Spleen (tissue), 11 donors: Measurements from ENCODE around the gene YIPF2. TPM values are rescaled to one million over a fixed set of nuclear protein-coding genes. Genes with fewer than 3 reads are reported as not detected.

ENCODE experiments used
- DNase-seq: peaks from one replicate; pipeline ENCODE4 v3.0.0-alpha.2; 2020
- H3K27ac ChIP-seq, 8 donors: fragments of 200-600 bp; sonication (generic) in 7 of 8; 1 replicate in 4 of 8; 2 replicates in 4 of 8; pipeline versions ENCODE4 v1.5.0 to v1.8.0; 2016 to 2021; ENCODE audit warnings: inconsistent platforms in 4 of 8, mild to moderate bottlenecking in 4 of 8, moderate library complexity in 1 of 8
- H3K27me3 ChIP-seq, 7 donors: fragments of 200-600 bp; sonication (generic) in 6 of 7; replicated peaks in 1 of 7; 1 replicate in 4 of 7; 2 replicates in 3 of 7; pipeline versions ENCODE4 v1.5.0 to v1.8.0; 2016 to 2021; ENCODE audit warnings: inconsistent platforms in 3 of 7, mild to moderate bottlenecking in 1 of 7
- H3K36me3 ChIP-seq, 6 donors: fragments of 200-600 bp; sonication (generic) in 5 of 6; 1 replicate in 4 of 6; 2 replicates in 2 of 6; pipeline versions ENCODE4 v1.5.0 to v1.8.0; 2016 to 2021; ENCODE audit warnings: inconsistent platforms in 2 of 6
- H3K4me1 ChIP-seq, 6 donors: fragments of 200-600 bp; sonication (generic) in 5 of 6; 1 replicate in 3 of 6; 2 replicates in 3 of 6; pipeline versions ENCODE4 v1.5.0 to v1.8.0; 2016 to 2021; ENCODE audit warnings: inconsistent platforms in 3 of 6
- H3K4me3 ChIP-seq, 8 donors: fragments of 200-600 bp; sonication (generic) in 7 of 8; 1 replicate in 4 of 8; 2 replicates in 4 of 8; pipeline versions ENCODE4 v1.5.0 to v1.8.0; 2016 to 2021; ENCODE audit warnings: inconsistent platforms in 4 of 8, mild to moderate bottlenecking in 4 of 8, moderate library complexity in 2 of 8
- H3K9me3 ChIP-seq, 8 donors: fragments of 200-600 bp; sonication (generic) in 7 of 8; 1 replicate in 4 of 8; 2 replicates in 4 of 8; pipeline versions ENCODE4 v1.5.0 to v1.8.0; 2016 to 2021; ENCODE audit warnings: inconsistent platforms in 4 of 8
- CTCF ChIP-seq, 11 experiments: fragments of 200-600 bp in 7 of 11; fragments of 450-650 bp in 4 of 11; sonication (generic) in 4 of 11; IDR thresholded peaks in 8 of 11; conservative IDR thresholded peaks in 3 of 11; 1 replicate in 7 of 11; 2 replicates in 4 of 11; pipeline versions ENCODE4 v1.4.0 to v1.8.0; 2016 to 2021; ENCODE audit warnings: antibody characterized with exemption in 11 of 11, inconsistent platforms in 4 of 11, mild to moderate bottlenecking in 1 of 11
- POLR2A ChIP-seq, 3 donors: fragments of 450-650 bp; IDR thresholded peaks; one replicate each; pipeline ENCODE4 v1.5.1; 2017; ENCODE audit warnings: antibody characterized with exemption in 3 of 3, mild to moderate bottlenecking in 1 of 3
- POLR2AphosphoS5 ChIP-seq, 3 donors: sonication (generic); formaldehyde crosslinking; IDR thresholded peaks; one replicate each; pipeline ENCODE4 v1.5.1; 2017; ENCODE audit warnings: antibody characterized with exemption in 3 of 3
- WGBS, 5 donors: extraction: QIAGEN DNeasy Blood & Tissue Kit in 3 of 5; methylation state at CpG; one replicate each; pipeline versions ENCODE4 v1.1.5 to v1.1.7; 2013 to 2018; 5-methylcytosine and 5-hydroxymethylcytosine counted together
- intact Hi-C: fragments of 100-400 bp; cut with DNase I; formaldehyde crosslinking; loops from one replicate; pipeline ENCODE4 v1.15.0; 2023; ENCODE audit warnings: low total_unique reads
- polyA plus RNA-seq, 3 donors: library from polyadenylated mRNA; stranded (reverse); fragments of 200-250 nt; gene quantifications; one replicate each; pipeline ENCODE4 v1.2.1, GENCODE V29; 2013
- total RNA-seq, 7 donors: library from RNA; depleted of rRNA in 3 of 7; stranded (reverse); fragments of >200 nt in 3 of 7; fragmentation: NEBNext Ultra II Directional in 4 of 7; extraction: Animal tissue kit (Norgen Biotek cat#: 25700) in 4 of 7; gene quantifications; one replicate each; pipeline versions ENCODE4 v1.1.0 to v1.2.1, GENCODE V29; 2016 to 2021
- donor health status: healthy with polysubstance abuse.
- donor health status: DM: no; HTN: no; CAD: no; lungs with moderate emphysema.
- donor health status: DM: no; HTN: no; CAD: no.
- donor health status: Bipolar disorder and iron deficiency.
- donor health status: healthy.
- donor health status: DM: no; HTN: no; CAD: no.
- donor health status: DM: yes; HTN: yes; CAD: no.

Gene YIPF2
- total and polyA plus RNA-seq, 10 donors: 12.5 to 42.3 (median 27.6) TPM

DNA sequence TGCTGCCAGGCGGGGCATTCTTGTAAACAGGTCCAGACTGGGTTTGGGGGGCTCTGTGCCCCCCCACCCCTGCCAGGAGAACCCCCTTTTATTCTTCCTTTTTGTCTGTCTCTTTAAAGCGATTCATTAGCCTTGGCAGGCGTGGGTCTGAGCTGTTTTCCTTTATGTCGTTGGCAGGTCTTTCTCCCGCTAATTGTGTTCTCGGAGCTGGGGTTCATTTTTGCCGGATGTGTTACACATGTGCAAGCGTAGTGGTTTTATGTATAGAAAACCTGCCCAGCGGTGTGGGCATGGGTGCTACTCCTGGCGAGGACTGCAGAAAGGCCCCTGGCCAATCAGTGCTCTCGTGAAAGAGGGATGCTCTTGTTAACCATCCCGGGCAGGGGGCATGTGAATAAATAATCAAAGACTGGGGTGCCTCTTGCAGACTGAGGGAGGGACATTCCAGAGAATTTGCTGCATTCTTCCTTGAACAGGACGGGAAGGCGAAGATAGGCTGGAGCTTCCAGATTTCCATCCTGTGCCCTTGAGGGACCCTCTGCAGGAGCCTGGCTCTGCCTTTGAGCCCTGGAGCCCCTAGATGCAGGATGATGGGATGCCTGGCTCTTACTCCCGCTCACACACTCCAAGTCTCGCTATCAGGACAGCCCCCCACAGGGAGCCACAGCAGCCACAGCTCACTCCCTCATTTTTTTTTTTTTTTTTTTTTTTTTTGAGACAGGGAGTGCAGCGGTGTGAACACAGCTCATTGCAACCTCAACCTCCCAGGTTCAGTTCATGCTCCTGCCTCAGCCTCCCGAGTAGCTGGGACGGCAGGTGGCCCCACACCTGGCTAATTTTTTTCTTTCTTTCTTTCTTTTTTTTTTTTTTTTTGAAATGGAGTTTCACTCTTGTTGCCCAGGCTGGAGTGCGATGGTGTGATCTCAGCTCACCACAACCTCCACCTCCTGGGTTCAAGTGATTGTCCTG lies 43.0 kb downstream of the YIPF2 start:
- DNase-seq: no peak
- Histone ChIP-seq H3K27ac (no peak overlapping the region), H3K27me3 (no peaks in the 10 kb centered on the region), H3K36me3 (peaks cover 0 to 12% (median 0%) of the 10 kb centered on the region in 6 donors), H3K9me3 (no peaks in the 10 kb centered on the region), H3K4me3 (no peak overlapping the region), H3K4me1 (peaks cover 0 to 39% (median 15%) of the 10 kb centered on the region in 6 donors)
- 76 to 87% (median 80%) methylated on average over 20 of the region's 20 CpGs for WGBS, 5 donors
- no peak for TF ChIP-seq POLR2AphosphoS5 (IDR thresholded peaks at IDR 0.05)
- no peak for TF ChIP-seq CTCF (IDR thresholded peaks at IDR 0.05 in 8 of 11, conservative IDR thresholded peaks at IDR 0.05 in 3 of 11)
- TF ChIP-seq POLR2A (IDR thresholded peaks at IDR 0.05): no peak
- intact Hi-C loops: no loop called here

DNA sequence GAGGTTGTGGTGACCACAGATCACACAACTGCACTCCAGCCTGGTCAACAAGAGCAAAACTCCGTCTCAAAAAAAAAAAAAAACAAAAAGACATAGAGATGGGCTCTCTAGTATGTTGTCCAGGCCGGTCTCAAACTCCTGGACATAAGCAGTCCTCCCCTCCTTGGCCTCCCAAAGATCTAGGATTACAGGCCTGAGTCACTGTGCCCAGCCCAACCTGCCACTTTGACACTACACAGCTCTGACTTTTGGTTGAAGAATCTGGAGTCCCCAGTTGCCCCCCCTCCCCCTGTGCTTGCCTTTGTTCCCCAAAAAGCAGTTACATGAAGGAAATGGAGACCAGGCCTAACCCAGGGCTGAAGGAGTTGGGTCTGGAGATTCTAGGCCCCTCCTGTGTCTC lies 44.2 kb downstream of the YIPF2 start:
- 69 to 94% (median 77%) methylated on average over 2 of the region's 2 CpGs for WGBS, 5 donors
- TF ChIP-seq POLR2A (IDR thresholded peaks at IDR 0.05) (no peak), POLR2AphosphoS5 (IDR thresholded peaks at IDR 0.05) (no peak), CTCF (IDR thresholded peaks at IDR 0.05 in 8 of 11, conservative IDR thresholded peaks at IDR 0.05 in 3 of 11) (no peak)
- DNase-seq: no peak
- H3K4me3 ChIP-seq: no peak overlapping the region
- H3K4me1 ChIP-seq: peaks cover 0 to 43% (median 18%) of the 10 kb centered on the region in 6 donors
- H3K36me3 ChIP-seq: peaks cover 0 to 12% (median 0%) of the 10 kb centered on the region in 6 donors
- no peaks in the 10 kb centered on the region for H3K9me3 ChIP-seq
- intact Hi-C loops: no loop called here
- H3K27me3 ChIP-seq: no peaks in the 10 kb centered on the region
- H3K27ac ChIP-seq: no peak overlapping the region

DNA sequence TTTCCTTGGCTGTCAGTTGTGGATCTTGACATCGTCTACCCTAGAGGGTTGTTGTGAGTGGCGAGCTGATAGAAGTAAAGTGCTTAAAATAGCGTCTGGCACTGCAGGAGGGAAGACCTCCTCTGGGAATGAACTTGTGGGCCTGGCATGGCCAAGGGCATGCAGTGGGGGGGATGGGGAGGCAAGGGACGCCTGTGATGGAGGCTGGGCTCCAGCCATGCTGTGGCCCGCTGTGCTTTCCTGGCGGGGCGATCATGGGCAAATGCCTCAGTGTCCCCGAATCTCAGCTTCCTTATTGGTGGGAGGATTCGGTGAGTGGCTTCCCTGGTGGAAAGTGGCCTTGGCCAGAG lies 46.4 kb downstream of the YIPF2 start:
- 84 to 95% (median 87%) methylated on average over 9 of the region's 9 CpGs for WGBS, 5 donors
- no peaks in the 10 kb centered on the region for H3K27me3 ChIP-seq
- no peak overlapping the region for H3K27ac ChIP-seq
- H3K4me1 ChIP-seq: peaks cover 0 to 54% (median 32%) of the 10 kb centered on the region in 6 donors
- peaks cover 0 to 12% (median 0%) of the 10 kb centered on the region in 6 donors for H3K36me3 ChIP-seq
- no peak overlapping the region for H3K4me3 ChIP-seq
- TF ChIP-seq CTCF (IDR thresholded peaks at IDR 0.05 in 8 of 11, conservative IDR thresholded peaks at IDR 0.05 in 3 of 11) (no peak), POLR2AphosphoS5 (IDR thresholded peaks at IDR 0.05) (no peak), POLR2A (IDR thresholded peaks at IDR 0.05) (no peak)
- intact Hi-C loops: no loop called here
- DNase-seq: no peak
- H3K9me3 ChIP-seq: no peaks in the 10 kb centered on the region

DNA sequence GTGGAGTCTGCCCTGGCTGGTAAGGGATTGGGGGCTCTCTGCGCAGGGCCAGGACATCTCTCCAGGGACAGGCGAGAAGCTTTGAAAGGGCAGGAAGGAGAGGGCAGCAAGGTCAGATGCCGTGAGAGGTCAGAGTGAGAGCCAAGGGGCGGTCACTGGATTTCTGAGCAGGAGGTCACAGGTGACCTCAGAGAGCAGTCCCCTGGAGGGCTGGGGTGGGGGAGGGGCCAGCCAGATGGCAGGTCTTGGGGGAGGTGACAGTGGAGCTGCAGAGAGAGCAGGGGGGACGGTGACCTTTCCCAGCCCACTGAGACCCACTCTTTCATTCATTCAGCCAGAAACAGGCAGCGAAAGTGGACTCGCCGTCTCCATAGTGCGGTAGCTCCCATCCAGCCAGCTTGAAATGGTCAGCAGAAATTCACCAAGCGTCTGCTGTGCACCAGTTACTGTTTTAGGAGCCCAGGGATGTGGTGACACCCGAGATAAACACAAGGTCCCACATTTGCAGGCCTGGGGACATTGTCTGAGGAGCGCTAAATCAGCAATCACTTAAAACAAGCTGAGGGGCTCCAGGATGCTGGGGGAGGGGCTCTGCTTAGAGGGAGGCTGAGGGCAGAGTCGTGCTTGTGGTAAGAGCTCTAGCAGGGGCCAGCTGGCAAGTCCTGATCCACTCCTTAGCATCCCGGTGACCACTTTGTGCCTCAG lies 46.9 kb downstream of the YIPF2 start:
- Histone ChIP-seq H3K36me3 (peaks cover 0 to 12% (median 0%) of the 10 kb centered on the region in 6 donors), H3K27ac (no peak overlapping the region), H3K4me1 (peaks cover 0 to 54% (median 36%) of the 10 kb centered on the region in 6 donors), H3K4me3 (no peak overlapping the region), H3K9me3 (no peaks in the 10 kb centered on the region), H3K27me3 (no peaks in the 10 kb centered on the region)
- WGBS, 5 donors: 76 to 87% (median 83%) methylated on average over 14 of the region's 14 CpGs
- intact Hi-C loops: no loop called here
- DNase-seq: no peak
- no peak for TF ChIP-seq POLR2AphosphoS5 (IDR thresholded peaks at IDR 0.05)
- no peak for TF ChIP-seq CTCF (IDR thresholded peaks at IDR 0.05 in 8 of 11, conservative IDR thresholded peaks at IDR 0.05 in 3 of 11)
- TF ChIP-seq POLR2A (IDR thresholded peaks at IDR 0.05): no peak
